Left kidney (tissue), 2 donors: ENCODE results near the gene KAZN. TPM values are rescaled to one million over a fixed set of nuclear protein-coding genes. Genes with fewer than 3 reads are reported as not detected.

Experiments
- DNase-seq: peaks from one replicate; pipeline ENCODE4 v3.0.0-alpha.2; 2013
- polyA plus RNA-seq: library from polyadenylated mRNA; unstranded; fragments of 120-200 nt; gene quantifications from one replicate; pipeline ENCODE4 v1.2.1, GENCODE V29; 2013; ENCODE audit not compliant: insufficient read length

KAZN gene
- polyA plus RNA-seq, 1 donor = 35.2 TPM

GRCh38 chr1:15008783-15009729, 410.6 kb downstream of the KAZN start:
- no peak for DNase-seq

GRCh38 chr1:15011160-15011559, 412.7 kb downstream of the KAZN start:
- no peak for DNase-seq

GRCh38 chr1:15011661-15012060, 413.2 kb downstream of the KAZN start:
- DNase-seq = no peak

GRCh38 chr1:15012822-15013221, 414.3 kb downstream of the KAZN start:
- no peak for DNase-seq

- no peak for DNase-seq
These were observed 415.3 kb downstream of the KAZN start for GRCh38 chr1:15013767-15014166.

DNA sequence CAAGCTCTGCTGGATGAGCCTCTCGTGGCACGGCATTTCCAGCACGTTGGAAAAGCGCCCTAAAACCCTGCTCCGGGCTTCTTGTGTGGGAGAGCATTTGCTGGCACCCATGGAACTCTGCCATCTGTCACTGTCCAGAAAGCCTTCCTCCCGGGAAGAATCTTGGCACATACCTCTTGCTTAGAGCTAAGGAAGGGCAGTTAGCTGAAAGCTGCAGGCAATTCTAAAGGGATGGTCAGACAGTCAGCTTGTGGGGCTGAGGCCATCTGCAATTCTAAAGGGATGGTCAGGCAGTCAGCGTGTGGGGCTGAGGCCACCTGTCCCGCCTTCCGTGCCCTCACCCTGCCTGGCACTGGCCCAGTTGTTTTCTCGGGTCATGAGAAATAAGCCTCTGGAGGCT, 416.0 kb downstream of the KAZN start:
- DNase-seq = no peak

GRCh38 chr1:15016001-15016400, 417.5 kb downstream of the KAZN start:
- DNase-seq = no peak

DNA sequence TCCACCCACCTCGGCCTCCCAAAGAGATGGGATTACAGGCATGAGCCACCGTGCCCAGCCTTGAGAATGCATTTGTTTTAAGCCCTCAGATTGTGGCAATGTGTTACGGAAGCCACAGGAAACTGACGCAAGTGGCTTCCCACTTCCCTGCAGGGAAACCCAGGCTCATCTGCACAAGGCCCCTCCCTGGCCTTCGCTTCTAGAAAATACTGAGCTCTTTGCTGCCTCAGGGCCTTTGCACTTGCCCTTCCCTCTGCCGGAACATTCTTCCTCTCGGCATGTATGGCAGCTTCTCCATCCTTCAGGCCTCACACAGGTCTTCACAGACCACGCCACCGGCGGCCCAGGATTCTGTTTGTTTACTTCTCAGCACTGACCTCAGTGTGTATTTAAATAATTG, 418.0 kb downstream of the KAZN start:
- no peak for DNase-seq

DNA sequence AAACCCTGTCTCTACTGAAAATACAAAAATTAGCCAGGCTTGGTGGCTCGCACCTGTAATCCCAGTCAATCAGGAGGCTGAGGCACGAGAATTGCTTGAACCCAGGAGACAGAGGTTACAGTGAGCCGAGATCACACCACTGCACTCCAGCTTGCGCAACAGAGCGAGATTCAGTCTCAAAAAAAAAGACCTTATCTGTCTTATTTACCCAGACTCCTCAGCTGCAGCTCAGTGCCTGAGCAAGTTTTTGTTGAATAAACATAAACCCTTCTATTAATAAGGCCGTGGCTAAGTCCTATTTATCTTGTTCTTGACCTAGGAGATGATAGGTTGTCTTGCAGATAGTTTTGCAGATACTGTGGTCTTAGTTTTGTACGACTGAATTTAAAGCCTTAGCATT, 418.6 kb downstream of the KAZN start:
- DNase-seq = no peak

GRCh38 chr1:15018767-15019166, 420.3 kb downstream of the KAZN start:
- no peak for DNase-seq

DNA sequence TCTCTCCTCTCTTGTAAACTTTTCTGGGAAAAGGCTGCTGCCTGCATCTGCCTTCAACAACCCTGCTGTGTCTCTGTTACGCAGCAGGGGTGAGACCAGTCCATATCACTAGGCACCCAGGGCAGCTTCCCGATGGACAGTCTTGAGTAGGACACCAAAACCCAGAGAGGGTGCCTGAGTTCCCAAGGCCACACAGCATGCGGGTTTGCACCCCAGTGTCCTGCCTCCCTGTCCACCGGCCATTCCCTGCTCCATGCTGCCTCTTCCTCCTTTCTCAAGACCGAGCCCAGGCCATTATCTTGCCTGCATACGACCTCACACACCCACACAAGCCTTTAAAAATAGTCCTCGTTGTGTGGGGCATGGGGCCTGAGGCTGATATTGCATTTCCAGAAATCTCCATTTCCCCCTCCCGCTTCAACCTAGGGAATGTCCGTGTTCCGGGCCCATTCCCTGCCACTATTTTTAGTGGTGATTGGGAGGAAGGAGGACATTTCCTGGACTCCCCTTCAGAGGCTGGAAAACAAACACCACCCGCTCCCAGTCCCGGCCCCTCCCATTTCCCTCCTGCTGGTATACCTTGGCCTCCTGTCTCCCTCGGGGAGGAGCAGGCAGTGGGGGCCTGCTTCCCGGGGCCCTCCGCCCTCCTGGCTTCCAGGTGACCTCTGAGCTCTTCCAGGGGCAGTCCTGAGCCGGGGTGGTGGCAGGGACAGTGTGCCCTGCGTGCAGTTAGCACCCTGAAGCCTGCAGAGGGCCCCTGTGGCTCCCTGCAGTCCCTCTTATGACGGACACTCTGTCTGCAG, 422.7 kb downstream of the KAZN start:
- no peak for DNase-seq

- DNase-seq = no peak
These were observed 423.6 kb downstream of the KAZN start for GRCh38 chr1:15022048-15022447.

- DNase-seq = no peak
These were observed 424.7 kb downstream of the KAZN start for GRCh38 chr1:15023205-15023604.

DNA sequence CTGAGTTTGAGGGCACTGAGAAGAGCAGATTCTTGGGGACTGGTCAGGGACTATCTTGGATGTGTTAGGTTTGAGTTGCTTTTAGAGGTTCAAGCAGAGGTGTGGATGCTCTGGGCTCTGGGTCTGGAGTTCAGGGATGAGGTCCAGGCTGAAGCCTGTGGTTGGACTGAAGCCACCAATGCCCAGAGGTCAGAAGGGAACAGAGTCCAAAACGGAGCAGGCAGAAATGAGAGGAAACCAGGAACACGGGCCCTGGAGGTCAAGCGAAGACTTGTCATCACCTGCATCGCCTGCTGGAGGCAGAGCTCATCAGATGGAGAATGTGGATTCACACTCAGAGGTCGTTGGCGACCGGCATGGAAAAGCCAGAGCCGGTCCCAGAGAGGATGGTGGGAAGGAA, 425.5 kb downstream of the KAZN start:
- DNase-seq = no peak

DNA sequence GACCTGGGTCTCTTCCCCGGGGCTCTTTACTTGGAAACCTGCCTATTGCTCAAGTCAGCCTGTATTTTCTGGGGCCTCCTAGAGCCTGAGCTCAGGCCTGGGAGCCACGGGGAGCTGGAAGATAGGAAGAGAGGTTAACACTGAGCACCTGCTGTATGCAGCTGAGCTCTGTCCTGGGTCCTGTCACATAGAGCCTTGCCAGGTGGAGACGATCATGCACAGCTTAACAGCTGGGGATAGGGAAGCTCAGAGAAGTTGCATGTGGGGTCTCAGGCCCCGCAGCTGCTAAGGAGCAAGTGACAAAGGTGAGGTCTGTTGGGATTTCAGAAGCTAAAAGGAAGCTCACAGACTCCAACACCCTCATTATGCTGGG, 427.6 kb downstream of the KAZN start:
- DNase-seq = no peak

GRCh38 chr1:15027515-15027986, 429.1 kb downstream of the KAZN start:
- DNase-seq = peak; percentile 77

DNA sequence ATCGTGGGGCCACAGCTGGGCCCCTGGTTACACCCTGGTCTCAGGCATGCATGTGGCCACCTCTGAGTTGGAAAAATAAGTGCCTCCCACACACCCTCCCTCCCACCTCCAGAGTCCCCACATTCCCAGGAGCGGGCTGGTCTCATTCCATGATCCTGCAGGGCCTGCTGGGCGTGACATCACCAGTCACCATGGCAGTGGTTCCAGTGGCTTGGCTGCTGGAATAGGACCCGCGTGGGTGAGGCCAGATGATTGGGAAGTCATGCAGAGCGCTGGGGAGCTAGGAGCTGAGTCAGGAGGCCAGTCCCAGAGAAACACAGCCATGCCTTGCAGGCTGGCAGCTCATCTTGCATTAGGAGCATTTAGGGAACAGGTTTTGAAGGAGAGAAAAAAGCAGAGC, 429.6 kb downstream of the KAZN start:
- DNase-seq = peak; percentile 90

DNA sequence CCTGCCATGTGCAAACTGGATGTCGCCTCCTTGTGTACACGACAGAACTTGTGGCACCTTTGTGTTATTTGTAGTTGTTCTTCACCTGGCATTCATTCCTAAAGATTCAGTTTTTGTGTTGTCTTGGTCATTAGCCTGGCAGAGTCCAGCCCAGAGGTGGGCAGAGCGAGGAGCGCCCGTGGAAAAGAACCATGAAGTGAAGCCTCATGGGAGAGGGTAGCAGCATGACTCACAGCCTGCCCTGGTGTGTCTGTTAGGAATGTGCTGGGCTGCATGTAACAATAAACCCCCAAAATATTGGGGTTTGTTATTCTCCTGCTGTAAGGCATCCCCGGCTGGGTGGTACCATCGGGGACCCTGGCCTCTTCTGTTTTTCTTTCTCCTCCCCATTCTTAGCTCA, 430.1 kb downstream of the KAZN start:
- no peak for DNase-seq

GRCh38 chr1:15029036-15029435, 430.6 kb downstream of the KAZN start:
- DNase-seq = no peak

- no peak for DNase-seq
These were observed 431.3 kb downstream of the KAZN start for GRCh38 chr1:15029786-15030185.

GRCh38 chr1:15031251-15031933, 432.9 kb downstream of the KAZN start:
- DNase-seq = no peak

- no peak for DNase-seq
These were observed 434.8 kb downstream of the KAZN start for GRCh38 chr1:15033264-15033663.

DNA sequence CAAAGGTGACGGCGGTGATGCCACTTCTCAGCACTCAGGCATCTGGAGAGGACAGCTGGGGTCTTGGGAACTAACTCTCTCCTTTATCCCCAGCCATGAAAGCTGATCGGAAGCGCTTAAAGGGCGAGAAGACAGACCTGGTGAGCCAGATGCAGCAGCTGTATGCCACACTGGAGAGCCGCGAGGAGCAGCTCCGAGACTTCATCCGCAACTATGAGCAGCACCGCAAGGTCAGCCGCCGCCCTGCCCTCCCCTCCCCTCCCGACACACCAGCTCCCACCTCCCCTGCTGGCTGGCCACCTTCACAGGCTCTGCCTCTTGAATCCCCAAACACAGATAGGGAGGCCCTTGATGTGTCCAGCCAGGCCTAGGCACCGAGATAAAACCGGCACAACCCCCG, 436.2 kb downstream of the KAZN start:
- DNase-seq = no peak
